Type B pancreatic cell (in vitro differentiated cells): ENCODE data around the gene POC1A. TPM values are rescaled to one million over a fixed set of nuclear protein-coding genes. Genes with fewer than 3 reads are reported as not detected.

Source experiments
- DNase-seq: peaks from one replicate; pipeline ENCODE4 v3.0.0; 2021; ENCODE audit warnings: mixed read lengths; ENCODE audit not compliant: unreplicated experiment; ENCODE audit errors: extremely low spot score
- H3K27ac Mint-ChIP-seq: 2 replicates; pipeline ENCODE4 v1.8.0; 2021; ENCODE audit warnings: mild to moderate bottlenecking, mixed read lengths
- H3K27me3 Mint-ChIP-seq: 2 replicates; pipeline ENCODE4 v1.8.0; 2021; ENCODE audit warnings: mixed read lengths
- H3K36me3 Mint-ChIP-seq: 2 replicates; pipeline ENCODE4 v1.8.0; 2021; ENCODE audit warnings: mixed read lengths
- H3K4me1 Mint-ChIP-seq: one replicate; pipeline ENCODE4 v1.8.0; 2021; ENCODE audit warnings: mixed read lengths; ENCODE audit not compliant: unreplicated experiment
- H3K4me3 Mint-ChIP-seq: 2 replicates; pipeline ENCODE4 v1.8.0; 2021; ENCODE audit warnings: mild to moderate bottlenecking, mixed read lengths
- H3K9me3 Mint-ChIP-seq: 2 replicates; pipeline ENCODE4 v1.8.0; 2021; ENCODE audit warnings: mixed read lengths
- CTCF ChIP-seq: fragments of 200-600 bp; sonication (generic); conservative IDR thresholded peaks from 2 replicates; pipeline ENCODE4 v1.5.0; 2021; ENCODE audit warnings: antibody characterized with exemption, mild to moderate bottlenecking
- total RNA-seq: library from RNA; stranded (reverse); gene quantifications from 2 replicates; pipeline ENCODE4 v1.2.1, GENCODE V29; 2021; ENCODE audit warnings: low replicate concordance

The POC1A gene
- total RNA-seq, 1 donor from 2014 or later = 19.1 TPM

GRCh38 chr3:52132930-52133329 is 21.3 kb downstream of the POC1A start:
- H3K27me3 Mint-ChIP-seq = no peaks in the 10 kb centered on the region

GRCh38 chr3:52132041-52132440 is 22.2 kb downstream of the POC1A start:
- TF ChIP-seq CTCF = no peak
- Mint-ChIP-seq H3K27ac (no peak overlapping the region), H3K27me3 (no peaks in the 10 kb centered on the region), H3K4me3 (no peak overlapping the region), H3K9me3 (no peaks in the 10 kb centered on the region), H3K36me3 (no peaks in the 10 kb centered on the region), H3K4me1 (no peaks in the 10 kb centered on the region)
- DNase-seq = no peak

More at GRCh38 chr3:52132930-52133329, 21.3 kb downstream of the POC1A start:
- no peaks in the 10 kb centered on the region for H3K4me1 Mint-ChIP-seq
- no peak overlapping the region for H3K27ac Mint-ChIP-seq
- no peaks in the 10 kb centered on the region for H3K9me3 Mint-ChIP-seq
- DNase-seq = no peak
- TF ChIP-seq CTCF = no peak
- no peak overlapping the region for H3K4me3 Mint-ChIP-seq
- no peaks in the 10 kb centered on the region for H3K36me3 Mint-ChIP-seq

GRCh38 chr3:52130966-52131622 is 23.1 kb downstream of the POC1A start:
- Mint-ChIP-seq H3K4me3 (no peak overlapping the region), H3K4me1 (no peaks in the 10 kb centered on the region), H3K27ac (no peak overlapping the region), H3K27me3 (no peaks in the 10 kb centered on the region), H3K36me3 (no peaks in the 10 kb centered on the region), H3K9me3 (no peaks in the 10 kb centered on the region)
- TF ChIP-seq CTCF = no peak
- no peak for DNase-seq

GRCh38 chr3:52128118-52128683 is 26.0 kb downstream of the POC1A start:
- DNase-seq = no peak
- Mint-ChIP-seq H3K4me3 (no peak overlapping the region), H3K4me1 (no peaks in the 10 kb centered on the region), H3K27ac (no peak overlapping the region), H3K27me3 (no peaks in the 10 kb centered on the region), H3K9me3 (no peaks in the 10 kb centered on the region), H3K36me3 (no peaks in the 10 kb centered on the region)
- TF ChIP-seq CTCF = no peak

- Mint-ChIP-seq H3K27ac (no peak overlapping the region), H3K4me3 (no peak overlapping the region), H3K36me3 (no peaks in the 10 kb centered on the region), H3K9me3 (no peaks in the 10 kb centered on the region), H3K4me1 (no peaks in the 10 kb centered on the region), H3K27me3 (no peaks in the 10 kb centered on the region)
- TF ChIP-seq CTCF = no peak
- no peak for DNase-seq
Measured at GRCh38 chr3:52126500-52126899, 27.7 kb downstream of the POC1A start.
